ENCODE data around the gene RAB31.

The RAB31 gene

DNA sequence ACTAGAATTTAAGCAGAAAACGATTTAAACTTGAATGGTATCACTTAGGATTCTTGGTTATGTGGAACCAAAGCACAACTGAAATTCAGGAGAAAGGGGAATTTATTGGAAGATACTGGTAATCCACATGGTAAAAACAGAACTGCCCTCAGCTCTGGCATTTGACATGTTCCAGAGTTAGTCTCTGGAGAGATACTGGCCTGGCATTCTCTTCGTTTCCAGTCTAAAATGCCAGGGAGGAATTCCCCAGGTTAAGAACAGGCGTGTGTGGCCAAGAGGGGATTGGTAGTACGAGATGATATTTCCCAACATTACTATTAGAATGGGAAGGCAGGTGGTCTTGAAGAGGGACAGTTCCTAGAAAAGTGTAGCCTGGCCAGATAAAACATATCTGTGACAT, 109.2 kb downstream of the RAB31 start:
- DNase-seq (ENCODE audit: low read depth in 2 of 3, low spot score in 1 of 3), result no peak

DNA sequence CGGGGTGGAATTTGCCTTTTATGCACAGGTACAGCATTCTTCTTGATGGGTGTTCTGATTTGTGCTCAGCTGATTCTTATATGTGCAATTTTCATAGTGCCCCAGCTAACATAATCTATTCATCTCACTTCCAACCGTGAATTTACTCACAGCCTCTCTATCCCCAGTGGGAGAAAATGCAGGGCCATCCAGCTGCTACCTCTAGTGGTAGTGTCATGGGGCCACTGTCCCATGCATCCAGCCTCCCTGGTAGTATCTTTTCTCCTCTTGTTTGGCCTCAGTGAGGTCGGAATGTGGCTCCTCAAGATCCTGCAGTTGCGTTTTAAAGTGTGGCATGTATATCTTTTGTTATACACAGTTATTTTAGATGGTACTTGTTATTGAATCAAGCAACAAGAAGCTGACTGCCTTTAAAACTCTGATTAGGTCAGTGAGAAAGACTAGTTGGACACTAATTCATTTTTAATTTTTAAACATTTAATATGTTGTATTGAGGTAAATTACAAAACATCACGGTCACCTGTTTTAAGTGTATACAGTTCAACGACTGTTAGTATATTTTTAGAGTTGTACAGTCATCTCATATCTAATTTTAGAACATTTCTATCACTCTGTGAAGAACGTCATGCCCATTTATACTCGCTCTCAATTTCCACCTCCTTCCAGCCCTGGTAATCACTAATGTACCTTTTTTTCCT, 109.8 kb downstream of the RAB31 start:
- no peak for DNase-seq (ENCODE audit: low read depth in 2 of 3, low spot score in 1 of 3)

DNA sequence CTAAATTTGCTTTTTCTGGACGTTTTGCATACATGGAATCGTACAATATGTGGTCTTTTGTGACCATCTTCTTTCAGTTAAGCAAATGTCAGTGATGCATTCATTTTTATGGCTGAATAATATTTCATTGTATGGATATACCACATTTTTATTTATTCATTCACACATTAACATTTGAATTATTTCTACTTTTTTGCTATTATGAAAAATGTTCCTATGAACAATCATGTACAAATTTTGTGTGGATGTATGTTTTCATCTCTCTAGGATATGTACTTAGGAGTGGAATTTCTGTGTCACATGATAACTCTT, 110.3 kb downstream of the RAB31 start:
- no peak for DNase-seq (ENCODE audit: low read depth in 2 of 3, low spot score in 1 of 3)

DNA sequence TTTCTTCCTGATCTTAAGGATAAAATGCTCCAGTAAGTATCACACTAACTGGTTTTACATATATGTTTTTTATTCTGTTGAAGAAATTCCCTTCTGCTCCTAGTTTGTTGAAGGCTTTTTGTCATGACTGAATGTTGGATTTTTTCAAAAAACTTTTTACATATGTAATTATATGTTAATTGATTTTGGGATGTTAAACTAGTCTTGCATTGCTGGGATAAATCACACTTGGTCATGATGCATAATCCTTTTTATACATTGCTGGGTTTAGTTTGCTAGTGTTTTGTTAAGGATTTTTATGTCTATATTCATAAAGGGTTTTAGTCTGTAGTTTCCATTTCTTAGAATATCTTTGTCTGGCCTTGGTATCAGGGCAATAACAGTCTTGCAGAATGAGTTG, 112.0 kb downstream of the RAB31 start:
- no peak for DNase-seq (ENCODE audit: low read depth in 2 of 3, low spot score in 1 of 3)

DNA sequence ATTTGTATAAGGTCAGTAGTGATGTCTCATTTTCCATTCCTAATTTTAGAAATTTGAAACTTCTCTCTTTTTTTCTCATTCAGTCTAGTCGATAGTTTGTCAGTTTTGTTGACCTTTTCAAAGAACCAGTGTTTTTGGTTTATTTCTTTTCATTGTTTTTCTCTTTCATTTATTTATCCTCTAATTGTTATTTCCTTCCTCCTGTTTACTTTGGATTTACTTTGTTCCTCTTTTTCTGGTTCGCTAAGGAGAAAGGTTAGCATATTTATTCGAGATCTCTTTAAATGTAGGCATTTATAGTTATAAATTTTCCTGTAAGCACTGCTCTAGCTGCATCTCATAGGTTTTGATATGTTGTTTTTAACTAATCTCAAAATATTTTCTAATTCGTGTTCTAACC, 112.6 kb downstream of the RAB31 start:
- no peak for DNase-seq (ENCODE audit: low read depth in 2 of 3, low spot score in 1 of 3)

DNA sequence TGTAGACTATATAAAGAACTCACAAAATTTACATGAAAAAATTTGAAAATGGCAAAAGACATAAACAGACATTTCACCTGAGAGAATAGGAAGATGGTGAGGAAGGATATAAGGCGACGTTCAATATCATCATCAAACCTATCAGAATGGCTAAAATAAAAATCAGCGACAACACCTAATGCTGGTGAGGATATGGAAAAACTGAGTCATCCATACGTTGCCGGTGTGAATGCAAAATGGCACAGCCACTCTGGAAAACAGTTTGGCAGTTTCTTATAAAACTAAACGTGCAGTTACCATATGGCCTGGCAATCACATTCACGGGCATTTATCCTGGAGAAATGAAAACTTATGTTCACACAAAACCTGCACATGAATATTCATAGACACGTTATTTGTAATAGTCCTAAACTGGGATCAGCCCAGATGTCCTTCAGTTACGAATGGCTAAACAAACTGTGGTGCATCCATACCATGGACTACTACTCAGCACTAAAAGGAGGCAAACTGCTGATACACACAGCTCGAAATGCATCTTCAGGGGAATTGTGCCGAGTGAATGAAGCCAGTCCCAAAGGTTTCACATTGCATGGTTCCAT, 114.6 kb downstream of the RAB31 start:
- DNase-seq (ENCODE audit: low read depth in 2 of 3, low spot score in 1 of 3), result no peak

DNA sequence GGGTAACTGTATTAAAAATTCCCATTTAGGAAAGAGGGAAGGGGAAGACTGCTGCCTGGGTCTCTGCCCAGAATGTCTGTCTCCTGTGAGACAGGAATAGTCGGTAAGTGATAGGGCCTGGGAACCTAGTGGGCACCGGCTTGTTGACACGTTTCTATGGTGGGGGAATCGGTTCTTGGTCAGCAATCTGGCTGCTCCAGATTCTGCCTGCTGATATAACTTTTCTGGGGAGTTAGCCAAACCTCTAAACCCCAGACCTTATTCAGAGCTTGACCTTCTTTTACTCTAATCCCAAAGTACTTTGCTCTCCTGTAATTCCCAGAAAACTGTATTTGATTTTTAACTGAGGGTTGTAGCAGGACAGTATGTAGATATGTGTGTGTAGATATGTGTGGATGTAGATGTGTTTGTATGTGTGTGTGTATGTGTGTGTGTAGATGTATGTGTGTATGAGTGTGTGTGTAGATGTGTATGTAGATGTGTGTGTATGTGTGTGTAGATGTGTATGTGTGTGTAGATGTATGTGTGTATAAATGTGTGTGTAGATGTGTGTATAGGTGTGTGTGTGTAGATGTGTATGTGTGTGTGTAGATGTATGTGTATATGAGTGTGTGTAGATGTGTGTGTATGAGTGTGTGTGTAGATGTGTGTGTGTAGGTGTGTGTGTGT, 115.8 kb downstream of the RAB31 start:
- DNase-seq (ENCODE audit: low read depth in 2 of 3, low spot score in 1 of 3), result no peak

DNA sequence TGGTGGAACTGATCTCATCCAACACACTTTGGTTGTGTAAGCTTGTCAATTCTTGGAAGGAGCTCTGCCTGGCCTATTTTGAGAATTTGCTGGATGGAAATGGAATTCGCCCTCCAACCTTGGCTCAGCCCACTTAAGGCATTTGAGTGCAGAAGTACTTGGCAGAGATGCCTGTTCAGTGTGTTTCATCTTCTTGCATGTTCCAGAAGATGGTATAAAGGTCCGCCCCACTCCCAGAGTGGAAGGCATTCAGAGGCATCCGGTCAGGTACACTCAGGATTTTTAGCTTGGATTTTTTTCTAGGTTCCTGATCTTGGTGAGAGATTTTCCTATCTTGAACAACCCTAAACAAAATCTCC, 116.4 kb downstream of the RAB31 start:
- no peak for DNase-seq (ENCODE audit: low read depth in 2 of 3, low spot score in 1 of 3)

DNA sequence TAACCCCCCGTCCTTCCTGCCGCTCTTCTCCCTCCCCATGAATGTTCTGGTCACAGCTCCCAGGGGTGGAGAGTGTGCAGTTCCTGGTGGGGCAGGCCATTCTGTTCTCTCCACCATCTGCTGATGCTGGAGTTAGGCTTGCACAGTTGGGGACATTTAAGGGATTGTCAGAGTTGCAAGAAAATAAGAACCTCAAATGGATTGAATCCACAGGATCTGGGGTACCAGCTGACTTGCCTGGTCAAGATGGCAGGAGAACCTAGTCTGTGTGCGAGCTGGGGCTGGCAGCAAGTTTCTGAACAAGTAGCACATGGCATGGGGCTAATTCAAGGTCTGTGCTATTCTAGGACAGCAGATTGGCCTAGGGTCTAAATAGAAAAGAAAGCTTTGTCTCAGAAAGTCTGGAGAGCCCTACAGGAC, 116.9 kb downstream of the RAB31 start:
- no peak for DNase-seq (ENCODE audit: low read depth in 2 of 3, low spot score in 1 of 3)

DNA sequence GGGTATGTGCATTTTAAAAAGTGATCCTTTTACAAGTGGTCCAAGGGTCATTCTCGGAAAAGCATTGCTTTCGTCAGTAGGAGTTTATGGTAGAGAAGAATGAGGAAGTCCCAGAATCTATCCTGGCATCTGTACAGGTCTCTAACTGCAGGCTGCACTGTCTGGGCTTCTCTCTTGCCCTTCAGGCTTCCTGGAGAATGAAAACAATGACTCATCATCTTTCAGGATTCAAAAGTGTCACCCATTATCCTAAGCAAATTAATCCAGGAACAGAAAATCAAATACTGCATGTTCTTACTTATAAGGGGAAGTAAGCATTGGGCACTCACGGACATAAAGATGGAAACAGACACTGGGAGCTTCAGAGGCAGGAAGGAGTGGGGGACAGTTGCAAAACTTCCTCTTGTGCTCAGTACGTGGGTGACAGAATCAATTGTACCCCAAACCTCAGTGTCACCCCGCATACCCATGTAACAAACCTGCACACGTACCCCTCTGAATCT, 117.5 kb downstream of the RAB31 start:
- no peak for DNase-seq (ENCODE audit: low read depth in 2 of 3, low spot score in 1 of 3)

DNA sequence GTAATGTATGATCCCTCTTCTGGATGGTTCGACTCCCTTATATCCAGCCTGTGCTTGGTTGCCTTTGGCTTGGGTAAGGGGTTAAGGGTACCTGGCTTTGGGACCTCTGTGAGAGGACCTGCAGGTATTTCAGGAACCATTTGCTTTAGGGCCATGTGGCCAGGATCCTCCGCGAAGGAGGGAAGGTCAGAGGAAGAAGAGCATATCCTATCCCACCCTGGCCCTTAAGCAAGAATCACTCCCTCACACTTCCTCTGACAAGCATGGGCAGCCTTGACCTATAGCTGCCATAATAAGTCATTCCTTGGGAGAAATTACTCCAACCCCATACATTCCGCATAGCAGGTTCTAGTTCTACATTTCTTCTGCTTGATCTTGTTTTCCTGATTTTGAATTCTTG, 118.6 kb downstream of the RAB31 start:
- no peak for DNase-seq (ENCODE audit: low read depth in 2 of 3, low spot score in 1 of 3)

DNA sequence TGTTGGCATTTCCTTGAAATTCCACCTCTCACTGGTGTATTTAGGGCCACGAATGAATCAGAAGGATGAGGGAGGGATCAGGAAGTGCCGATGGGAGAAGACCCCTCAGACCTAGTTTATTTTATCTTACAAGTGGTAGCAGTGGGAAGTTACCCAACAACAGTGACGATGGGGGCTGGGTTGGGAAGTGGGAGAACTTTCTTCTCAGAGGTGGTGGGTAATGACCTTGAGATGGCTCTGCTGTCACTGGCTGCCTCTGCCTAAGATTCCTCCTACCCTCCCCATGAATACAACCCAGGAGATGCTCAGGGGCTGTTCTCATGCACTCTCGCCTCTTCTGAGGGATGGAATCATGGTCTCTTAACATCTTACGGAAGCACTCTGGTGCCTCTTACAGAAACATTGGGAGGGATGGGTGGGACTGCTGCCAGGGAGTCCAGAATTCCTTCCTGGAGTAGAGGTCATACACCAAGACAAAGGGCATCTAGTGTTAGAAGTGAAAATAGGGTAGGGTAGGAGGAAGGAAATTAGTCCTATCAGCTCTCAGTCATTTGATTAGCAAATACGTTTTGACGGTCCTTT, 119.2 kb downstream of the RAB31 start:
- DNase-seq (ENCODE audit: low read depth in 2 of 3, low spot score in 1 of 3), result no peak

DNA sequence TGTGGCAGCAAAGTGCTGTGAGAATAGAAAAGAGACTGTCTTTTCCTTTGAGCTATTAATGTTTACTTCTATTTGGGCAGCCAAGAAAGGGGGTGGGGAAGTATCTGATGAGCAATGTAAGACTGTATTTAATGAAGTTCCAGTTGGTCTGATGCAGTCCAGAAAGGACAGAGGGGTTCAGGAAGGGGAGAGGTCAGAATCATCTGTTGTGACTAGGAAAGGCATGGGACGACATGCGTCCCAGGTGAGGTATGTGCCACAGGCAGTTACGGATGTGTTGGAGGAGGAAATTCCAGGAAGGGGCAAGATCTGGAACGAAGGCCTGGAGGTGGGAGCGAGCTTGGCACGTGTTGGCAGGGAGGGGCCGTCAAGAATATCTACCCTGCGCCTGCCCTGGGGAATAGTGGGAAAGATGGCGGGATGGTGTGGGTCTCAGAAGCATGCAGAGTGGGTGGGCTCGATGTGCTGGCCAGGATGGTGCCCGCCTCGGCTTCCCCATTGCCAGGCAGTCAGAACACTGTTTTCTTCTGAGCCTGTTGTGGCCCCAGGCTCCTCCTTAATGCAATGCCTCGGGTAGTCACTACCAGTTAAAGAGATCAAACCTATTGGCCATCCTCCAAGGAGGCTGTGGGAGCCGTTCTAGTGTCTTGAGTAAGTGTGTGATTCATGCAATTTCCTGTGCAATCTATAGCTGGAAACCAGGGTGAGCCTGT, 119.8 kb downstream of the RAB31 start:
- DNase-seq (ENCODE audit: low read depth in 2 of 3, low spot score in 1 of 3), result no peak

DNA sequence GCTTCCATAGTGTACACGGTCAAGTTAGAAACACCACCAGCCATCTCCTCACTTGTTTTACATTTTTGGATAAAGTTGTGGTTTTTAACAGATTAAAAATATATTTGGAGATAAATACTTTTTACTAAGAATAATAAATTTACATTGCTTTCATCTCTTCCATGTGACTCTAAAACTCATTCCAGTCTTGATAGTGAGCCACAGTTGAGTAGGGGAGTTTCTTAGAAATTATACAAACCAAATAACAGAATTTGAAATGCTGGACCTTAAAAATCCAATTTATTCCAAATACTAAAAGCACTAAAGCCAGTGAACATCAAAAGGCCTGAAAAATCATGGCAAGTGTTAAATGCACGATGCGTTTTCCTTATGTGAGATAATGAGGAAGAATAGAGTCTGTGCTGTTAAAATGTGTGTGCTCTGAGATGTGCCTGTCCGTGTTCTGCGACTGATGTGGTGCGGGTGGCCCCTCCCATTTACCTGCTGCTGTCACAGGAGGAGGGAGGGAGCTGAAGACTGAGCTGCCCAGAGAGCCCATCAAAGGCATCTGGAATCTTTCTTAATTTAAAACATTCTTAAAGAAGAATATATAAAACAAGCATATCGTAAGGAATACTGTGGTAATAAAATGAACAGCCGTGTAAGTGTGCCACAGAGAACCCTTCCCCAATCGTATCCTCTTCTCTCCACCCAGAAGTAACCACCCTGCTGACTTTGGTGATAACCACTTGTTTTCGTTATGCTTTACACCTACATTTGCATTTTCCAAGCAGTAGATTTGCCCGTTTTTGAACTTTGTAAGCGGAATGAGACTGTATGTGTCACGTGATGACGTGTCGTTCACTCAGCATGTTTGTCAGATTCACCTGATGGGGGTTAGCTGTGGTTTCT, 120.7 kb downstream of the RAB31 start:
- no peak for DNase-seq (ENCODE audit: low read depth in 2 of 3, low spot score in 1 of 3)

DNA sequence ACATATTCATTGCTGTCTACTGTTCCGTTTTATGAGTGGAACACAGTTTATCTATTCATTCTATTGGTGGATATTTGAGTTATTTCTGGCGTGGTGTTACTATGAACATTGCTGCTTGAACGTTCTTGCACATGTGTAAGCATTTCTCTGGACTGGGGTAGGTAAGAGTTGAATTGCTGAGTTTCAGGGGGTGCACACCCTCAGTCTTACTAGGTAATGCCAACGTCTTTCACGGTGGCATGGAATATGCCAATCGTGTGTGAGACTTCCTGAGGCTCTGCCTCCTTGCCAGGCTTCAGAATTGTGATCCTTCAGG, 121.3 kb downstream of the RAB31 start:
- no peak for DNase-seq (ENCODE audit: low read depth in 2 of 3, low spot score in 1 of 3)

DNA sequence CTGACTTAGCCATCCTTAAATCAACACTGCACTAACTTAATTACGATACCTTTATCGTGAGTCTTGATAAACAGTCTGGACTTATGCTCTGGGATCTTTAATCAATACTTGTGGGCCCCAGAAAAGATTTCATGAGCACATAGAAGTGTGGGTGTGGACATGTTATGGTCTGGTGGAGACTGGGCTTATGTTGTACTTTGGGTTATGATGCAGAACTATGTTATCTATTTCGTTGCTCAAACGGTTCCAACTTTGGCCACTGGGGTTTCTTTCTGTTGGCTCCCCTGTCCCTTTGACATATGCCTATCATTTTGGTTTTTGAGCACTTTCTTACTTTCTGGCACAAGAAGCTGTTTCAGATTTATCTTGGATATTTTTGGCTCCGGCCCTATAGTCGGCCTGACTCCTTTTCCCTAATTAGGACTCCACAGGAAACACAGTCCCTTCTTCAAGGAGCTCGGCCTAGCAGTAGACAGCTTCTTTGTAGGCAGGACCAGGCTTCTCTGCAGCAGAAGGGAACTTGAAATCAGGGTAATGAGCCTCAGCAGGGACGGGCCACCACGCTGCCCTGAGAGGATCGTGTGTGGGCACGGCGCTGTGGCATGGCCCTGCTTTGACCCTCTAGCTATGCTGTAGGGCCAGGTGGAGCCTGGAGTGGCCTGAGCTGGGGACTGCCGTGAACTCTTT, 123.1 kb downstream of the RAB31 start:
- no peak for DNase-seq (ENCODE audit: low read depth in 2 of 3, low spot score in 1 of 3)

DNA sequence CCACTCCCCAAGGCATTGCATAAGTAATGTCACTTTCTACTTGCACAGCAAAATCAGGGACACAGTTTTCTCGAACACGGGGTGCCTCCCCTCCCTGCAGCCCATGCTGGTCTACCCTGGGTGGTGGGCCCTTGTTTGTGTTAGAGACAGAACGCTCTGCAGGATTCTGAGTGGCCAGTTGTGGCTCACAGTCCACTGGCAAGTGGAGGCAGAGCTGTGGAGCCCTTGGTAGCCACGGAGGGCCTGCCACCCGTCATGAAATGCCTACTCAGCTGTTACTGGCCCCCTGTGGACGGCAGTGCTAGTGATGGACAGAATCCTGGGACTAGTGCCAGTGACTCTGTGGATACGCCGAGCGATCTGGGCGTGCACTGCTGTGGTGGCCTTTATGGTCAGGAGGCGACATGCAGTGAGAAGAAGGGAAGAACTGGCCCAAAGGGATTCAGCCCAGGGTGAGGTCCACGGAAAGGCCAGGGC, 123.7 kb downstream of the RAB31 start:
- DNase-seq (ENCODE audit: low read depth in 2 of 3, low spot score in 1 of 3), result no peak

DNA sequence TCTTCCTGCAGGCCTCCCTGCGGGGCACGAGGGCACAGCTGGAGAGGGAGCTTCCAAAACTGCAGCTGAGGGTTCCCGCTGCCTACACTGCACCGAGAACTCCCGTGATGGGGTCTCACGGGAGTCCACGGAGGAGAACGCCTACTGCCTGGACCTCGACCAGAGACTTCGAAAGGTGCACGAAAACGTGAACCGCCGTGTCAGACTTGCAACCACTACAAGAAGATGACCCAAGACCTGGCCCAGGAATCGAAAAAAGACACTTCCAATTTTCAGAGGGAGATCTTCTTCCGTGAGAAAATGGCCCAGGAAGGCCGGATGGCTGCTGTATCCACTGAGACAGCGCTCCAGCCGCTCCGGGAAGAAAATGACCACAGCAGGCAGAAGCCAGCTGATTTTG, 124.8 kb downstream of the RAB31 start:
- DNase-seq (ENCODE audit: low read depth in 2 of 3, low spot score in 1 of 3), result no peak

DNA sequence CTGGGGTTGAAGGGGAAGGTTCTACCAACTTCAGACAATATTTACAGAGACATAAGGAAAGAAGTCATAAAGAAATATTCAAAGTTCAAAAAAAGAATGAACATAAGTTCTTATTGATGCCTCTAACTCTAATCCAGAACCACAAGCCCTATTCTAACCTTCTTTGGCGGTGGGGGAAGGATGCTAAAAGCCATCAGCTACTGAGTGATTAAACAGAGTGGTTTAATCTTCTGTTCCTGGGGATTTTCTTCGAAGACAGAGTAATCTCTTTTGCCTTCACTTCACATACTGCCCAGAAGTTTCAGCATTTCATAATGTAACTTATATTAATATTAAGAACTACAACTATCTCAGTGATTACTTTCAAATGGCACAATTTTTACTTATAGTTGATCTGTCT, 126.5 kb downstream of the RAB31 start:
- no peak for DNase-seq (ENCODE audit: low read depth in 2 of 3, low spot score in 1 of 3)

DNA sequence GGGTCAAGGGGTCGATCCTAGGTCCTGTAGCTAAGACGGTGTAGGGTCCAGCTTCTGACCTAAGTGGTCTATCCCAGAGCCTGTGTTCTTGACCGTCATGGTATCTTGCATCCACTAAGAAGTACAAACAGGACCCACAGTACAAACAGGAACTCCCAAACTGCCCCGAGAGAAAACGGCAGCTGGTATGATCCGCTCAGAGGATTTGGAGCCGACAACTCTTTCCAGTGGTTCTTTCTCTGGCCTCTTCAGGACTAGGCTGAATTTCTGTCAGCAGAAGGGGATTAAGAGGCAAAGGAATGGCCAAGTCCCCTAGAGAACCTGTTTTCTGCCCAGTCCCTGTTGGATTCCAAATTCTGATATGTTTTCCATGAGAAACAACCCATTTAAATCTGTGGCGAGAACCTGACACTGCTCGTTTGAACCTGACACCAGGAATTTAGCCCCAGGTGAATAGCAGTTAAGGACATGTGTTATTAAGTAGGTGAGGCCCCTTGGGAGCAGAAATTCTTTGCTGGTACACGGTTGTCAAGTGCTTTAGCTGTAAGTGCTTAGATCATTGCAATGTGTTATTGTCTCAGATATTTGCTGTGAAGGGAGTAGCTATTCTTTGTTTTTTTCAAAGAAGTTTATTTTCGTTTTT, 127.1 kb downstream of the RAB31 start:
- DNase-seq (ENCODE audit: low read depth in 2 of 3, low spot score in 1 of 3), result no peak

Measured in stimulated activated CD4-positive, alpha-beta T cell treated with anti-CD3 and anti-CD28 coated beads, Interleukin-12 subunit alpha, Interleukin-12 subunit beta, amount 100 ng/mL, for 48 hours (primary cell).